H9 (cell line): Measurements from ENCODE around the gene SERPINA9. TPM values are rescaled to one million over a fixed set of nuclear protein-coding genes. Genes with fewer than 3 reads are reported as not detected.

Experiments used
- DNase-seq: peaks from one replicate; pipeline ENCODE4 v3.0.0-alpha.2; 2017
- H2AFZ ChIP-seq: one replicate; pipeline ENCODE4 v1.6.1; 2013; ENCODE audit warnings: mild to moderate bottlenecking, low read length, control low read depth, moderate library complexity
- H2AK5ac ChIP-seq: 2 replicates; pipeline ENCODE4 v1.6.1; 2013; ENCODE audit warnings: low read length, control low read depth, mixed read lengths; ENCODE audit not compliant: insufficient read length
- H2BK120ac ChIP-seq: one replicate; pipeline ENCODE4 v1.6.1; 2013; ENCODE audit warnings: low read depth, mild to moderate bottlenecking, low read length, control low read depth, inconsistent platforms; ENCODE audit not compliant: poor library complexity, severe bottlenecking
- H2BK12ac ChIP-seq: 2 replicates; pipeline ENCODE4 v1.6.1; 2013; ENCODE audit warnings: low read length, control low read depth, mixed read lengths, low read depth; ENCODE audit not compliant: insufficient read length
- H2BK15ac ChIP-seq: 2 replicates; pipeline ENCODE4 v1.6.1; 2013; ENCODE audit warnings: low read depth, low read length, control low read depth
- H2BK20ac ChIP-seq: one replicate; pipeline ENCODE4 v1.6.1; 2013; ENCODE audit warnings: low read depth, mild to moderate bottlenecking, low read length, control low read depth, inconsistent platforms; ENCODE audit not compliant: poor library complexity, severe bottlenecking
- H2BK5ac ChIP-seq: 2 replicates; pipeline ENCODE4 v1.6.1; 2013; ENCODE audit warnings: low read length, control low read depth, mixed read lengths; ENCODE audit not compliant: insufficient read length
- H3K14ac ChIP-seq: 2 replicates; pipeline ENCODE4 v1.6.1; 2013; ENCODE audit warnings: low read length, control low read depth; ENCODE audit not compliant: insufficient read depth
- H3K18ac ChIP-seq: 2 replicates; pipeline ENCODE4 v1.6.1; 2013; ENCODE audit warnings: low read depth, mild to moderate bottlenecking, mixed read lengths, low read length, control low read depth; ENCODE audit not compliant: insufficient read length
- H3K23ac ChIP-seq: 2 replicates; pipeline ENCODE4 v1.6.1; 2013; ENCODE audit warnings: low read length, control low read depth, mixed read lengths, low read depth; ENCODE audit not compliant: insufficient read length
- H3K23me2 ChIP-seq: 2 replicates; pipeline ENCODE4 v1.6.1; 2013; ENCODE audit warnings: low read depth, mild to moderate bottlenecking, mixed read lengths, low read length, control low read depth; ENCODE audit not compliant: insufficient read length, poor library complexity, severe bottlenecking
- H3K27ac ChIP-seq: 2 replicates; pipeline ENCODE4 v1.5.1; 2013; ENCODE audit warnings: low read length, control low read depth, mixed read lengths, low read depth; ENCODE audit not compliant: insufficient read length
- H3K27me3 ChIP-seq: 2 replicates; pipeline ENCODE4 v1.6.1; 2013; ENCODE audit warnings: low read length, control low read depth, inconsistent platforms; ENCODE audit not compliant: insufficient read depth
- H3K4ac ChIP-seq: 2 replicates; pipeline ENCODE4 v1.6.1; 2013; ENCODE audit warnings: low read depth, mild to moderate bottlenecking, control low read depth, inconsistent platforms, low read length, moderate library complexity
- H3K4me1 ChIP-seq: 2 replicates; pipeline ENCODE4 v1.6.1; 2013; ENCODE audit warnings: low read length, control low read depth, inconsistent platforms; ENCODE audit not compliant: insufficient read depth
- H3K4me2 ChIP-seq: 2 replicates; pipeline ENCODE4 v1.6.1; 2013; ENCODE audit warnings: low read length, control low read depth, mixed read lengths; ENCODE audit not compliant: insufficient read length, insufficient read depth
- H3K56ac ChIP-seq: 2 replicates; pipeline ENCODE4 v1.6.1; 2013; ENCODE audit warnings: low read depth, mild to moderate bottlenecking, mixed read lengths, low read length, control low read depth; ENCODE audit not compliant: insufficient read length
- H3K79me1 ChIP-seq: 2 replicates; pipeline ENCODE4 v1.6.1; 2013; ENCODE audit warnings: low read depth, mild to moderate bottlenecking, moderate library complexity, low read length, control low read depth, inconsistent platforms; ENCODE audit not compliant: insufficient read depth, poor library complexity, severe bottlenecking
- H3K79me2 ChIP-seq: 2 replicates; pipeline ENCODE4 v1.6.1; 2013; ENCODE audit warnings: low read length, control low read depth, inconsistent platforms; ENCODE audit not compliant: insufficient read depth
- H3K9ac ChIP-seq: 2 replicates; pipeline ENCODE4 v1.6.1; 2013; ENCODE audit warnings: low read length, control low read depth, mixed read lengths; ENCODE audit not compliant: insufficient read length; ENCODE audit errors: extremely low read depth
- H3K9me3 ChIP-seq: one replicate; pipeline ENCODE4 v1.6.1; 2013; ENCODE audit warnings: low read depth, low read length, inconsistent platforms; ENCODE audit not compliant: control insufficient read depth
- H3T11ph ChIP-seq: one replicate; pipeline ENCODE4 v1.6.1; 2013; ENCODE audit warnings: mild to moderate bottlenecking, low read length, control low read depth, inconsistent platforms
- H4K20me1 ChIP-seq: one replicate; pipeline ENCODE4 v1.6.1; 2013; ENCODE audit not compliant: control insufficient read depth, insufficient read length, insufficient read depth
- H4K5ac ChIP-seq: 2 replicates; pipeline ENCODE4 v1.6.1; 2013; ENCODE audit warnings: low read depth, mild to moderate bottlenecking, mixed read lengths, low read length, control low read depth; ENCODE audit not compliant: insufficient read length
- H4K8ac ChIP-seq: replicated peaks from 2 replicates; pipeline ENCODE4 v1.6.1; 2013; ENCODE audit warnings: low read length, control low read depth, mixed read lengths, low read depth; ENCODE audit not compliant: insufficient read length
- H4K91ac ChIP-seq: 2 replicates; pipeline ENCODE4 v1.6.1; 2013; ENCODE audit warnings: low read depth, mild to moderate bottlenecking, moderate library complexity, mixed read lengths, low read length, control low read depth; ENCODE audit not compliant: insufficient read length
- H3K27ac Mint-ChIP-seq, 3 experiments: 2 replicates in 2 of 3; 3 replicates in 1 of 3; pipeline ENCODE4 v1.8.0; 2020 to 2021; ENCODE audit warnings: mixed read lengths in 3 of 3, mild to moderate bottlenecking in 1 of 3, moderate library complexity in 1 of 3
- H3K27me3 Mint-ChIP-seq: 2 replicates; pipeline ENCODE4 v1.8.0; 2021; ENCODE audit warnings: low read depth, mild to moderate bottlenecking, moderate library complexity, mixed read lengths
- H3K36me3 Mint-ChIP-seq, 3 experiments: 2 replicates in 2 of 3; 3 replicates in 1 of 3; pipeline ENCODE4 v1.8.0; 2020 to 2021; ENCODE audit warnings: low read depth in 3 of 3, mixed read lengths in 3 of 3; ENCODE audit not compliant: insufficient read depth in 1 of 3
- H3K4me1 Mint-ChIP-seq, 2 experiments: 2 replicates each; pipeline ENCODE4 v1.8.0; 2020; ENCODE audit warnings: mixed read lengths in 2 of 2
- H3K4me3 Mint-ChIP-seq, 2 experiments: 2 replicates in 1 of 2; 3 replicates in 1 of 2; pipeline ENCODE4 v1.8.0; 2020 to 2021; ENCODE audit warnings: mild to moderate bottlenecking in 2 of 2, mixed read lengths in 2 of 2, moderate library complexity in 1 of 2
- H3K9me3 Mint-ChIP-seq, 2 experiments: 2 replicates in 1 of 2; 3 replicates in 1 of 2; pipeline ENCODE4 v1.8.0; 2020; ENCODE audit warnings: mild to moderate bottlenecking in 2 of 2, mixed read lengths in 2 of 2, moderate library complexity in 1 of 2
- CTCF ChIP-seq: fragments of 200-600 bp; sonication (generic); conservative IDR thresholded peaks from 3 replicates; pipeline ENCODE4 v1.8.0; 2021; ENCODE audit warnings: antibody characterized with exemption, mild to moderate bottlenecking
- WGBS: extraction: QIAGEN DNeasy Blood & Tissue Kit; methylation state at CpG from one replicate; pipeline ENCODE4 v1.1.7; 2013; ENCODE audit warnings: missing lambda C conversion rate, low lambda C conversion rate, mixed read lengths; ENCODE audit not compliant: insufficient read length; ENCODE audit errors: extremely low coverage; 5-methylcytosine and 5-hydroxymethylcytosine counted together
- total RNA-seq: library from RNA; stranded (reverse); gene quantifications from 2 replicates; pipeline ENCODE4 v1.2.1, GENCODE V29; 2021

Gene SERPINA9
- total RNA-seq, 1 experiment from 2014 or later = not detected

DNA sequence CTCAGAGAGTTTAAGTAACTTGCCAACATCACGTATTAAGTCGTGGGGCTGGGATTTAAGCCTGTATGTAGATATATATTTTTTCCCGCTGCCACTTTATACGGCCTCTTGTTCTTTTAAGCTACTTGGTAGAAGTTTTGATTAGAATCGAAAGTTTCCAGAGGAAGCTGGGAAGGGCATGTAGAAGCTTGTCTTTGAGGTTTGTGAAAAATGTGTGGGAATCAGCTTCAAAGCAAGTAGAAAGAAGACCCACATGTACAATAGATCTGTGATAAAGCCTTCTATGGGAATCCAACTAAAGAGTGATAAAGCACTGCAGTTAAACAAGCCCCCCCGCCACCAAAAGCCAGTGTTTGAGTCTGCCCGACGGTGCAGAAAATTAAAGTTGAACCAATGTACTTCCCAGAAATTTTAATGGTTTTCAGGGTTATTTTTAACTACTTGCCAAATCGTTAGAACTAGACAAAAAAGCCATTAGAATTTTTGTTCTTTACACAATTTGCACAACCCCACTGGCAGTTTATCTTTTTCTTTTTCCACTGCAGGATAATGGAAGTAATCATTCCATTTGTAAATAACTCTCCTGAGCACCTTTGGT is 48.9 kb downstream of the SERPINA9 start:
- no peak overlapping the region for H2BK12ac ChIP-seq
- peaks cover 2 to 3% of the 10 kb centered on the region in 2 experiments for H3K4me1 Mint-ChIP-seq
- H3K23ac ChIP-seq = no peak overlapping the region
- no peak for TF ChIP-seq CTCF
- H3K27ac Mint-ChIP-seq = no peak overlapping the region
- H3K4me3 Mint-ChIP-seq = no peak overlapping the region
- no peak overlapping the region for H2AK5ac ChIP-seq
- H3K23me2 ChIP-seq = no peaks in the 10 kb centered on the region
- no peak overlapping the region for H3K27ac ChIP-seq
- H3K27me3 ChIP-seq = no peaks in the 10 kb centered on the region
- H3T11ph ChIP-seq = no peak overlapping the region
- H3K18ac ChIP-seq = no peak overlapping the region
- no peaks in the 10 kb centered on the region for H3K79me2 ChIP-seq
- H3K56ac ChIP-seq = no peak overlapping the region
- H4K8ac ChIP-seq = no peak overlapping the region
- no peaks in the 10 kb centered on the region for H3K4me1 ChIP-seq
- no peak overlapping the region for H3K4me2 ChIP-seq
- no peak overlapping the region for H2AFZ ChIP-seq
- no peak overlapping the region for H2BK120ac ChIP-seq
- peaks cover 0 to 4% (median 0%) of the 10 kb centered on the region in 3 experiments; a peak in 1 of 7 replicates for H3K36me3 Mint-ChIP-seq
- no peak for DNase-seq
- H3K4ac ChIP-seq = no peak overlapping the region
- H4K91ac ChIP-seq = no peak overlapping the region
- H3K79me1 ChIP-seq = no peaks in the 10 kb centered on the region
- no peaks in the 10 kb centered on the region for H4K20me1 ChIP-seq
- H3K9me3 Mint-ChIP-seq = peaks cover 3 to 9% of the 10 kb centered on the region in 2 experiments; a peak in 2 of 5 replicates
- no peak overlapping the region for H3K9ac ChIP-seq
- H2BK20ac ChIP-seq = no peak overlapping the region
- WGBS = no CpG with 5 or more reads among the region's 9 CpGs
- no peaks in the 10 kb centered on the region for H3K9me3 ChIP-seq
- H2BK5ac ChIP-seq = no peak overlapping the region
- no peak overlapping the region for H2BK15ac ChIP-seq
- H4K5ac ChIP-seq = no peak overlapping the region
- peaks cover 1% of the 10 kb centered on the region for H3K27me3 Mint-ChIP-seq
- no peak overlapping the region for H3K14ac ChIP-seq
